Measurements from ENCODE around the gene NOS1AP. TPM values are rescaled to one million over a fixed set of nuclear protein-coding genes. Genes with fewer than 3 reads are reported as not detected.

The NOS1AP gene
- total RNA-seq, 4 donors from 2014 or later, result 1.1 to 3.5 (median 2.6) TPM

DNA sequence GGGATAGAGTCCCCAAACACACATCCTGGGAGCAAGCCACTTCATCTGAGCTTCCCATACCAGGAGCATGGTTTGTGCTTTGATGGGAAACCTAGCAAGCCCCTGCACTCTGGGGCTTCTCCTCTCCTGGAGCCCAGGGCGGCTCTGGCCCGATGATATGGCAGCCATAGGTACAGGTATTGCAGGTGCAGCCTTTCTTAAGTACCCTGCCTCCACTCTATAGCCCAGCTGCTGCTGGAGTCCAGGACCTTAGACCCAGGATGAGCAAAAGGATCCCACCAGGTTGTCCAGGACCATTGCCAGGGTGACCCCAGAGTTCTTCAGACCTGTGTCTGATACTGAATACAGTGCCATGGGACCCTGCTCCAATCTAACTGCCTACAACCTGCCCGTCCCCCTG is 316.2 kb downstream of the NOS1AP start:
- no peak overlapping the region for H3K4me3 ChIP-seq (ENCODE audit: low read depth, poor library complexity, severe bottlenecking)
- peak in 1 of 2 donors; percentile 82 for DNase-seq (ENCODE audit: low spot score in 2 of 2)
- TF ChIP-seq, protein P1, sequence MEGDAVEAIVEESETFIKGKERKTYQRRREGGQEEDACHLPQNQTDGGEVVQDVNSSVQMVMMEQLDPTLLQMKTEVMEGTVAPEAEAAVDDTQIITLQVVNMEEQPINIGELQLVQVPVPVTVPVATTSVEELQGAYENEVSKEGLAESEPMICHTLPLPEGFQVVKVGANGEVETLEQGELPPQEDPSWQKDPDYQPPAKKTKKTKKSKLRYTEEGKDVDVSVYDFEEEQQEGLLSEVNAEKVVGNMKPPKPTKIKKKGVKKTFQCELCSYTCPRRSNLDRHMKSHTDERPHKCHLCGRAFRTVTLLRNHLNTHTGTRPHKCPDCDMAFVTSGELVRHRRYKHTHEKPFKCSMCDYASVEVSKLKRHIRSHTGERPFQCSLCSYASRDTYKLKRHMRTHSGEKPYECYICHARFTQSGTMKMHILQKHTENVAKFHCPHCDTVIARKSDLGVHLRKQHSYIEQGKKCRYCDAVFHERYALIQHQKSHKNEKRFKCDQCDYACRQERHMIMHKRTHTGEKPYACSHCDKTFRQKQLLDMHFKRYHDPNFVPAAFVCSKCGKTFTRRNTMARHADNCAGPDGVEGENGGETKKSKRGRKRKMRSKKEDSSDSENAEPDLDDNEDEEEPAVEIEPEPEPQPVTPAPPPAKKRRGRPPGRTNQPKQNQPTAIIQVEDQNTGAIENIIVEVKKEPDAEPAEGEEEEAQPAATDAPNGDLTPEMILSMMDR (IDR thresholded peaks at IDR 0.05), result no peak
- TF ChIP-seq POLR2A (IDR thresholded peaks at IDR 0.05), result no peak
- intact Hi-C loops (cut with DNase I; ENCODE audit: low total_unique reads), result no loop called here
- WGBS, 2 donors, result 72 to 88% methylated on average over 2 to 3 of the region's 3 CpGs

GRCh38 chr1:162386292-162387225 is 317.1 kb downstream of the NOS1AP start:
- 79 to 93% methylated on average over 8 of the region's 8 CpGs for WGBS, 2 donors
- TF ChIP-seq, protein P1 (IDR thresholded peaks at IDR 0.05), result no peak
- no peak for TF ChIP-seq POLR2A (IDR thresholded peaks at IDR 0.05)
- intact Hi-C loops (cut with DNase I; ENCODE audit: low total_unique reads), result no loop called here
- peak in 1 of 2 donors; percentile 73 for DNase-seq (ENCODE audit: low spot score in 2 of 2)
- H3K4me3 ChIP-seq (ENCODE audit: low read depth, poor library complexity, severe bottlenecking), result no peak overlapping the region

GRCh38 chr1:162387226-162388082 is 318.0 kb downstream of the NOS1AP start:
- TF ChIP-seq POLR2A (IDR thresholded peaks at IDR 0.05), result no peak
- TF ChIP-seq, protein P1 (IDR thresholded peaks at IDR 0.05), result no peak
- intact Hi-C loops (cut with DNase I; ENCODE audit: low total_unique reads), result no loop called here
- no peak overlapping the region for H3K4me3 ChIP-seq (ENCODE audit: low read depth, poor library complexity, severe bottlenecking)
- DNase-seq (ENCODE audit: low spot score in 2 of 2), result peak in 1 of 2 donors; percentile 72
- WGBS, 2 donors, result 79 to 81% methylated on average over 20 of the region's 20 CpGs

DNA sequence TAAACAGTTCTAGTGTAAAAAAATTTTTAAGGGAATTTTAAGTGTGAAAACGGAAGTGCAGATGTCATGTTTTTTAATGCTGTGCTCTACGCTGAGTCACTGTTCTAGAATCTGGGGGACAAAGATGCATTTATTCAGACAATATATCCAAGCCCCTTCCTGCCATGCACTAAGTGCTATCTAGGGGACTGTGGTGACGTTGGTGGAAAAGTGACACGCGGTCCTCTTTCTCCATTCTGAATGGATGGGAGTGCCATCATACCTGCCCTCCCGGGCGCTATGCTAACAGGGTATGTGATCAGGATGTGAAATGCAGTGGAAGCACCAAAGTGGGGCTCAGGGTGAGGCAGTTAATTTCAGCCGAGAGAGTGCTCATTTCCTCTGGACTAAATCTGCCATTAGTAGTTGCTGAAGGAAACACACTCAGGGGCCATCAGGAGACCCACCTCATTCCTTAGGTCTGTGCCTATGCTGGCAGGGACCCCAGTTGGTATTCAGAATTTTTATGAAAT is 318.6 kb downstream of the NOS1AP start:
- H3K4me3 ChIP-seq (ENCODE audit: low read depth, poor library complexity, severe bottlenecking), result no peak overlapping the region
- intact Hi-C loops (cut with DNase I; ENCODE audit: low total_unique reads), result no loop called here
- no peak for DNase-seq (ENCODE audit: low spot score in 2 of 2)
- TF ChIP-seq POLR2A (IDR thresholded peaks at IDR 0.05), result no peak
- TF ChIP-seq, protein P1 (IDR thresholded peaks at IDR 0.05), result no peak
- 90 to 92% methylated on average over 8 of the region's 8 CpGs for WGBS, 2 donors

GRCh38 chr1:162388615-162389014 is 319.1 kb downstream of the NOS1AP start:
- H3K4me3 ChIP-seq (ENCODE audit: low read depth, poor library complexity, severe bottlenecking), result no peak overlapping the region
- TF ChIP-seq POLR2A (IDR thresholded peaks at IDR 0.05), result no peak
- TF ChIP-seq, protein P1 (IDR thresholded peaks at IDR 0.05), result no peak
- 79 to 96% methylated on average over 5 of the region's 5 CpGs for WGBS, 2 donors
- intact Hi-C loops (cut with DNase I; ENCODE audit: low total_unique reads), result no loop called here
- DNase-seq (ENCODE audit: low spot score in 2 of 2), result peak in 1 of 2 donors; percentile 81

All from lower leg skin (tissue), 4 donors.